ENCODE data around the gene APBB2.

APBB2 gene

DNA sequence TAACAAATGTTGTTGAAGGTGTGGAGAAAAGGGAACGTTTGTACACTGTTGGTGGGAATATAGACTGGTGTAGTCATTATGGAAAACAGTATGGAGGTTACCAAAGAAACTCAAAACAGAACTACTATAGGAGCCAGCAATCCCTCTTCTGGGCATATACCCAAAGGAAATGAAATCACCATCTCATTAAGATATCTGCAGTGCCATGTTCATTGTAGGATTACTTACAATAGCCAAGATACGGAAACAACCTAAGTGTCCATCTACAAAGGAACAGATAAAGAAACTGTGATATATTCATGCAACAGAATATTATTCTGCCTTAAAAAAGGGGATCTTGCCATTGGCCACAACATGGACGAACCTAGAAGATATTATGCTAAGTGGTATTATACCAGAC, 22.2 kb downstream of the APBB2 start:
- no peak overlapping the region for H3K9ac ChIP-seq
- H3K4me1 ChIP-seq (ENCODE audit: low read depth, poor library complexity, severe bottlenecking) = no peaks in the 10 kb centered on the region
- H3K27ac ChIP-seq = no peak overlapping the region
- no peak overlapping the region for H2AFZ ChIP-seq (ENCODE audit: low read depth)
- TF ChIP-seq, protein P1, sequence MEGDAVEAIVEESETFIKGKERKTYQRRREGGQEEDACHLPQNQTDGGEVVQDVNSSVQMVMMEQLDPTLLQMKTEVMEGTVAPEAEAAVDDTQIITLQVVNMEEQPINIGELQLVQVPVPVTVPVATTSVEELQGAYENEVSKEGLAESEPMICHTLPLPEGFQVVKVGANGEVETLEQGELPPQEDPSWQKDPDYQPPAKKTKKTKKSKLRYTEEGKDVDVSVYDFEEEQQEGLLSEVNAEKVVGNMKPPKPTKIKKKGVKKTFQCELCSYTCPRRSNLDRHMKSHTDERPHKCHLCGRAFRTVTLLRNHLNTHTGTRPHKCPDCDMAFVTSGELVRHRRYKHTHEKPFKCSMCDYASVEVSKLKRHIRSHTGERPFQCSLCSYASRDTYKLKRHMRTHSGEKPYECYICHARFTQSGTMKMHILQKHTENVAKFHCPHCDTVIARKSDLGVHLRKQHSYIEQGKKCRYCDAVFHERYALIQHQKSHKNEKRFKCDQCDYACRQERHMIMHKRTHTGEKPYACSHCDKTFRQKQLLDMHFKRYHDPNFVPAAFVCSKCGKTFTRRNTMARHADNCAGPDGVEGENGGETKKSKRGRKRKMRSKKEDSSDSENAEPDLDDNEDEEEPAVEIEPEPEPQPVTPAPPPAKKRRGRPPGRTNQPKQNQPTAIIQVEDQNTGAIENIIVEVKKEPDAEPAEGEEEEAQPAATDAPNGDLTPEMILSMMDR (conservative IDR thresholded peaks at IDR 0.05; ENCODE audit: low read depth, low read length) = no peak
- no peaks in the 10 kb centered on the region for H3K27me3 ChIP-seq (ENCODE audit: insufficient read depth, low read depth)
- H3K79me2 ChIP-seq (ENCODE audit: insufficient read depth, low read depth) = no peaks in the 10 kb centered on the region
- no peak overlapping the region for H3K4me2 ChIP-seq
- no peaks in the 10 kb centered on the region for H4K20me1 ChIP-seq (ENCODE audit: insufficient read depth)
- no peak overlapping the region for H3K4me3 ChIP-seq (IDR thresholded peaks at IDR 0.05; ENCODE audit: insufficient read depth, low read depth, low read length)
- no peaks in the 10 kb centered on the region for H3K36me3 ChIP-seq (ENCODE audit: insufficient read depth)

DNA sequence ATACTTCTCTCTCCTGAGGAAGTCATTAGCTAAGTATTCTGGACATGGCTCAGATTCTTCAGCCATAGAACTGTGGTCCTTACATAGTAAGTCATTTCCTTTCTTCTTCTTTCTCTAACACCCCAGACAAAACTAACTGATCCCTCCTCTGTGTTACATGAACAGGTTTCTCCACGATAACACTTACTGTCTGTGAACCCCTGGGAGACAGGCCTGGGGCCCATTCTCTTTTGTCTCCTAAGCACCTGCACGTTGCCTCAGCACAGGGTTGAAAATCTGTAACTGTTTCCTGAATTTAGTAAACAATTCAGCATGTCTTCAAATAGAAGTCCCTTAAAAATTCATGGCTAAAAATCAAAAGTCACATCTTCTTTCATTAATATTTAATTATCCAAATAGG, 24.7 kb downstream of the APBB2 start:
- no peaks in the 10 kb centered on the region for H3K36me3 ChIP-seq (ENCODE audit: insufficient read depth)
- H3K9ac ChIP-seq = no peak overlapping the region
- no peak overlapping the region for H3K4me3 ChIP-seq (IDR thresholded peaks at IDR 0.05; ENCODE audit: insufficient read depth, low read depth, low read length)
- H2AFZ ChIP-seq (ENCODE audit: low read depth) = no peak overlapping the region
- H3K27me3 ChIP-seq (ENCODE audit: insufficient read depth, low read depth) = no peaks in the 10 kb centered on the region
- no peaks in the 10 kb centered on the region for H3K4me1 ChIP-seq (ENCODE audit: low read depth, poor library complexity, severe bottlenecking)
- no peaks in the 10 kb centered on the region for H4K20me1 ChIP-seq (ENCODE audit: insufficient read depth)
- no peak overlapping the region for H3K27ac ChIP-seq
- H3K4me2 ChIP-seq = no peak overlapping the region
- TF ChIP-seq, protein P1 (conservative IDR thresholded peaks at IDR 0.05; ENCODE audit: low read depth, low read length) = no peak
- H3K79me2 ChIP-seq (ENCODE audit: insufficient read depth, low read depth) = no peaks in the 10 kb centered on the region

DNA sequence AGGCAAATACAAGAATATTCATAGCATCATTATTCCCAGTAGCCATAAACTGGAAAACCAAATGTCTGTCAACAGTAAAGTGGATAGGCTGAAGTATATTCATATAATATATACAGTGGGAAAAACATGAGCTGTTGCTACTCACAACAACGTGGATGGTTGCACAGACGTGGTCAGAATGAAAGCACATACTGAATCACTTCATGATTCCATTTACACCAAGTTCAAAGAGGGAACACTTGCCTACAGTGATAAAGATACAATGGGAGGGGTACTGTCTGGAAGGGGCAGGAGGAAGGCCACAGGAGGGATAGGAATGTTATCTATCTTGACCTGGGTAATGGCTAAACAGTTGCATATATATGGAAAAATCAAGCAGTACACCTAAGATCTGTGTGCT, 25.3 kb downstream of the APBB2 start:
- Histone ChIP-seq H3K9ac (no peak overlapping the region), H3K27me3 (ENCODE audit: insufficient read depth, low read depth) (no peaks in the 10 kb centered on the region), H3K79me2 (ENCODE audit: insufficient read depth, low read depth) (no peaks in the 10 kb centered on the region), H3K27ac (no peak overlapping the region), H3K4me2 (no peak overlapping the region), H3K4me1 (ENCODE audit: low read depth, poor library complexity, severe bottlenecking) (no peaks in the 10 kb centered on the region), H4K20me1 (ENCODE audit: insufficient read depth) (no peaks in the 10 kb centered on the region), H2AFZ (ENCODE audit: low read depth) (no peak overlapping the region), H3K36me3 (ENCODE audit: insufficient read depth) (no peaks in the 10 kb centered on the region), H3K4me3 (IDR thresholded peaks at IDR 0.05; ENCODE audit: insufficient read depth, low read depth, low read length) (no peak overlapping the region)
- TF ChIP-seq, protein P1 (conservative IDR thresholded peaks at IDR 0.05; ENCODE audit: low read depth, low read length) = no peak

DNA sequence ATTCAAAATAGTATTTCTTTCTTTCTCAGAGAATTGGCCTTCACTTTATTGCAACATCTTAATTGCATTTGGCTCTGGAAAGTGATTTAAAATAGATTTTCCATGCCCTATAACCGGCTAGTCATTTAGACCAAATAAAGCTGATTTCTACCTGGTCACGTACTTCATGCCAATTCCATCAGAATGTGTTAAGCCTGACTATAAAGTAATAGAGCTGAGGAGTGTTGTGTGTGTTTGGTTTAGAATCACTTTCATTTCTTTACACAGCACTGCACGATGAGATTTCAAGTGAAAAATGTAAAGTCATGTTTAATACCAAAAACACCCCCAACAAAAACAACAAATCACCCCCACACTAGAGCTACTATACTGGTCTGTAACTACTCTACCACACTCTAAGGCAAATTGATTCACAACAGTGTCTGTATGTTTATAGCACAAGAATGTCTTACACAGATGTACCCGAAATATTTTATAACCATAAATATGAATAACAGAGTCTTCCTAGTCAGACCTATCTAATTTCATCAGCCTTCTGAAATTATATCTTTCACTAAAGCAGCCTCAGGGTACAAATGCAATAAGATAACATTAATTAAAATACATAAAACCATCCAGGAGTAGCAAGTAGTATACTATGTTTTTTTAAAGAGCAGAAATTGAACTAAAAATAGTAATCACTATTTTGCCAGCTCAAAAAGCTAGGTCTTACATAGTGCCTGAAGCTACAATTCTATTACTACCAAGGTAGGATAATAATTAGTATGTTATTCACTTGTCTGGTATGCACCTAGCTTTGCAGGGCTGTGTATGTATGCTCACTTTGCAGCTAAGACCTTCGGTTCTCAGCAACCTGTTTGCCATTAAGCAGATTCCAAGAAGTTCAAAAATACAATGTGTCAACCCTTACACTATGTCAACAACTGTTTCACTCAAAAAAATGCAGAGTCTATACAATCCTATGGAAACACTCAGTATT, 28.4 kb downstream of the APBB2 start:
- Histone ChIP-seq H2AFZ (ENCODE audit: low read depth) (no peak overlapping the region), H3K4me3 (IDR thresholded peaks at IDR 0.05; ENCODE audit: insufficient read depth, low read depth, low read length) (no peak overlapping the region), H3K27me3 (ENCODE audit: insufficient read depth, low read depth) (no peaks in the 10 kb centered on the region), H3K27ac (no peak overlapping the region), H3K79me2 (ENCODE audit: insufficient read depth, low read depth) (no peaks in the 10 kb centered on the region), H3K9ac (no peak overlapping the region), H3K4me2 (no peak overlapping the region), H3K36me3 (ENCODE audit: insufficient read depth) (no peaks in the 10 kb centered on the region), H4K20me1 (ENCODE audit: insufficient read depth) (no peaks in the 10 kb centered on the region), H3K4me1 (ENCODE audit: low read depth, poor library complexity, severe bottlenecking) (no peaks in the 10 kb centered on the region)
- TF ChIP-seq, protein P1 (conservative IDR thresholded peaks at IDR 0.05; ENCODE audit: low read depth, low read length) = no peak

Measured in KMS-11 (cell line).